Esophagus squamous epithelium (tissue), 5 donors: ENCODE measurements around the gene GTPBP6. TPM values are rescaled to one million over a fixed set of nuclear protein-coding genes. Genes with fewer than 3 reads are reported as not detected.

ENCODE experiments used
- DNase-seq: peaks from one replicate; lab custom pipeline; 2025; lab: John Stamatoyannopoulos, UW
- H3K27ac ChIP-seq, 4 donors: fragments of 200-600 bp; sonication (generic); one replicate each; pipeline ENCODE4 v1.5.1; 2016 to 2019; ENCODE audit warnings: mild to moderate bottlenecking in 1 of 4
- H3K27me3 ChIP-seq, 4 donors: fragments of 200-600 bp; sonication (generic); 1 replicate in 3 of 4; 2 replicates in 1 of 4; pipeline versions ENCODE4 v1.5.1 to v1.6.0; 2017 to 2021; ENCODE audit warnings: antibody characterized with exemption in 1 of 4
- H3K36me3 ChIP-seq, 3 donors: fragments of 200-600 bp; sonication (generic); one replicate each; pipeline ENCODE4 v1.5.1; 2016 to 2019
- H3K4me1 ChIP-seq, 3 donors: fragments of 200-600 bp; sonication (generic); one replicate each; pipeline ENCODE4 v1.5.1; 2017 to 2019
- H3K4me3 ChIP-seq, 4 donors: fragments of 200-600 bp; sonication (generic); 1 replicate in 3 of 4; 2 replicates in 1 of 4; pipeline ENCODE4 v1.5.1; 2016 to 2019; ENCODE audit warnings: mild to moderate bottlenecking in 2 of 4, moderate library complexity in 1 of 4
- H3K9me3 ChIP-seq, 3 donors: fragments of 200-600 bp; sonication (generic); one replicate each; pipeline ENCODE4 v1.5.1; 2016 to 2019
- CTCF ChIP-seq, 6 experiments: fragments of 450-650 bp in 4 of 6; fragments of 200-600 bp in 2 of 6; sonication (generic) in 2 of 6; IDR thresholded peaks; one replicate each; pipeline ENCODE4 v1.5.1; 2016 to 2019; ENCODE audit warnings: antibody characterized with exemption in 6 of 6, mild to moderate bottlenecking in 4 of 6, moderate library complexity in 4 of 6
- POLR2A ChIP-seq, 4 donors: fragments of 450-650 bp; IDR thresholded peaks; one replicate each; pipeline ENCODE4 v1.6.1; 2017; ENCODE audit warnings: antibody characterized with exemption in 4 of 4, mild to moderate bottlenecking in 4 of 4, moderate library complexity in 3 of 4
- WGBS, 2 donors: methylation state at CpG; one replicate each; pipeline ENCODE4 v1.1.5; 2018; 5-methylcytosine and 5-hydroxymethylcytosine counted together
- intact Hi-C: fragments of 100-400 bp; cut with DNase I; formaldehyde crosslinking; loops from one replicate; pipeline ENCODE4 v1.15.0; 2022
- total RNA-seq, 4 donors: library from RNA; depleted of rRNA; stranded (reverse); fragments of >200 nt; gene quantifications; one replicate each; pipeline ENCODE4 v1.1.0, GENCODE V29; 2016
- donor health status: DM: yes; HTN: yes; CAD: no.

Gene GTPBP6
- total RNA-seq, 4 donors from 2014 or later = 22.2 to 45.4 (median 28.0) TPM

- H3K27me3 ChIP-seq = no peaks in the 10 kb centered on the region
- 89 to 90% methylated on average over 15 to 27 of the region's 42 CpGs for WGBS, 2 donors
- TF ChIP-seq CTCF (IDR thresholded peaks at IDR 0.05) = no peak
- TF ChIP-seq POLR2A (IDR thresholded peaks at IDR 0.05) = no peak
- no peak overlapping the region for H3K4me3 ChIP-seq
- peaks cover 6 to 94% (median 31%) of the 10 kb centered on the region in 3 donors for H3K36me3 ChIP-seq
- DNase-seq = no peak
- H3K9me3 ChIP-seq = no peaks in the 10 kb centered on the region
- intact Hi-C loops = no loop called here
- no peak overlapping the region for H3K27ac ChIP-seq
- H3K4me1 ChIP-seq = no peaks in the 10 kb centered on the region
Observed at GRCh38 chrX:290476-291166, 28.0 kb downstream of the GTPBP6 start.

- intact Hi-C loops = no loop called here
- no peaks in the 10 kb centered on the region for H3K9me3 ChIP-seq
- H3K36me3 ChIP-seq = peaks cover 6 to 89% (median 27%) of the 10 kb centered on the region in 3 donors
- peaks cover 0 to 5% (median 1%) of the 10 kb centered on the region in 3 donors for H3K4me1 ChIP-seq
- TF ChIP-seq POLR2A (IDR thresholded peaks at IDR 0.05) (no peak), CTCF (IDR thresholded peaks at IDR 0.05) (no peak)
- H3K27ac ChIP-seq = no peak overlapping the region
- no peak for DNase-seq
- 90 to 100% methylated on average over 4 to 23 of the region's 25 CpGs for WGBS, 2 donors
- H3K4me3 ChIP-seq = no peak overlapping the region
- H3K27me3 ChIP-seq = no peaks in the 10 kb centered on the region
Observed at GRCh38 chrX:288561-288991, 30.0 kb downstream of the GTPBP6 start.

GRCh38 chrX:287670-288069 lies 30.9 kb downstream of the GTPBP6 start:
- TF ChIP-seq POLR2A (IDR thresholded peaks at IDR 0.05) (no peak), CTCF (IDR thresholded peaks at IDR 0.05) (no peak)
- WGBS, 2 donors = 60 to 68% methylated on average over 7 of the region's 7 CpGs
- peaks cover 0 to 12% (median 4%) of the 10 kb centered on the region in 3 donors for H3K4me1 ChIP-seq
- no peak for DNase-seq
- H3K4me3 ChIP-seq = no peak overlapping the region
- H3K36me3 ChIP-seq = peaks cover 6 to 80% (median 18%) of the 10 kb centered on the region in 3 donors
- intact Hi-C loops = no loop called here
- H3K27me3 ChIP-seq = no peaks in the 10 kb centered on the region
- H3K27ac ChIP-seq = no peak overlapping the region
- no peaks in the 10 kb centered on the region for H3K9me3 ChIP-seq

- DNase-seq = no peak
- WGBS, 2 donors = 91 to 95% methylated on average over 11 to 12 of the region's 13 CpGs
- Histone ChIP-seq H3K4me3 (no peak overlapping the region), H3K36me3 (peaks cover 0 to 55% (median 6%) of the 10 kb centered on the region in 3 donors), H3K4me1 (peaks cover 0 to 30% (median 4%) of the 10 kb centered on the region in 3 donors), H3K9me3 (no peaks in the 10 kb centered on the region), H3K27me3 (no peaks in the 10 kb centered on the region), H3K27ac (no peak overlapping the region)
- TF ChIP-seq CTCF (IDR thresholded peaks at IDR 0.05) (no peak), POLR2A (IDR thresholded peaks at IDR 0.05) (no peak)
- intact Hi-C loops = no loop called here
Observed at GRCh38 chrX:285076-285677, 33.4 kb downstream of the GTPBP6 start.
